Neural crest cell (in vitro differentiated cells): ENCODE data around the gene PEAR1. TPM values are rescaled to one million over a fixed set of nuclear protein-coding genes. Genes with fewer than 3 reads are reported as not detected.
A peak's percentile ranks its signal among the peaks of the same experiment; 100 is the strongest.

Source experiments
- DNase-seq: peaks from one replicate; pipeline ENCODE4 v3.0.0; 2021; ENCODE audit warnings: low read depth, mixed read lengths, low spot score
- H3K27ac Mint-ChIP-seq: one replicate; pipeline ENCODE4 v1.8.0; 2021; ENCODE audit warnings: mild to moderate bottlenecking, mixed read lengths; ENCODE audit not compliant: unreplicated experiment
- H3K27me3 Mint-ChIP-seq: 2 replicates; pipeline ENCODE4 v1.8.0; 2021; ENCODE audit warnings: low read depth, mild to moderate bottlenecking, mixed read lengths
- H3K36me3 Mint-ChIP-seq: 2 replicates; pipeline ENCODE4 v1.8.0; 2021; ENCODE audit warnings: low read depth, mild to moderate bottlenecking, mixed read lengths
- H3K4me1 Mint-ChIP-seq: 2 replicates; pipeline ENCODE4 v1.8.0; 2021; ENCODE audit warnings: mixed read lengths
- H3K4me3 Mint-ChIP-seq: one replicate; pipeline ENCODE4 v1.8.0; 2021; ENCODE audit warnings: mild to moderate bottlenecking, mixed read lengths
- H3K9me3 Mint-ChIP-seq: 2 replicates; pipeline ENCODE4 v1.8.0; 2021; ENCODE audit warnings: mixed read lengths
- CTCF ChIP-seq: fragments of 200-600 bp; sonication (generic); conservative IDR thresholded peaks from 2 replicates; pipeline ENCODE4 v1.5.0; 2021; ENCODE audit warnings: antibody characterized with exemption, mild to moderate bottlenecking
- total RNA-seq: library from RNA; stranded (reverse); gene quantifications from 2 replicates; pipeline ENCODE4 v1.2.1, GENCODE V29; 2021

PEAR1 gene
- total RNA-seq, 1 donor from 2014 or later = 6.8 TPM

GRCh38 chr1:156933136-156933535, 39.6 kb downstream of the PEAR1 start:
- no peak for DNase-seq
- Mint-ChIP-seq H3K36me3 (no peaks in the 10 kb centered on the region), H3K4me1 (peaks cover 9% of the 10 kb centered on the region), H3K27ac (no peak overlapping the region), H3K4me3 (no peak overlapping the region), H3K27me3 (peaks cover 42% of the 10 kb centered on the region), H3K9me3 (no peaks in the 10 kb centered on the region)
- TF ChIP-seq CTCF = no peak

GRCh38 chr1:156935505-156936128, 42.1 kb downstream of the PEAR1 start:
- no peak overlapping the region for H3K4me3 Mint-ChIP-seq
- no peak for TF ChIP-seq CTCF
- no peak overlapping the region for H3K27ac Mint-ChIP-seq
- H3K27me3 Mint-ChIP-seq = peaks cover 17% of the 10 kb centered on the region
- peaks cover 6% of the 10 kb centered on the region for H3K4me1 Mint-ChIP-seq
- no peak for DNase-seq
- H3K36me3 Mint-ChIP-seq = peaks cover 2% of the 10 kb centered on the region
- H3K9me3 Mint-ChIP-seq = no peaks in the 10 kb centered on the region

GRCh38 chr1:156936191-156936590, 42.7 kb downstream of the PEAR1 start:
- H3K27me3 Mint-ChIP-seq = peaks cover 12% of the 10 kb centered on the region

GRCh38 chr1:156936721-156937220, 43.3 kb downstream of the PEAR1 start:
- no peak overlapping the region for H3K27ac Mint-ChIP-seq
- no peak for TF ChIP-seq CTCF
- DNase-seq = no peak
- H3K36me3 Mint-ChIP-seq = peaks cover 2% of the 10 kb centered on the region
- H3K4me3 Mint-ChIP-seq = no peak overlapping the region
- peaks cover 6% of the 10 kb centered on the region for H3K27me3 Mint-ChIP-seq
- no peaks in the 10 kb centered on the region for H3K4me1 Mint-ChIP-seq
- H3K9me3 Mint-ChIP-seq = no peaks in the 10 kb centered on the region

More at GRCh38 chr1:156936191-156936590, 42.7 kb downstream of the PEAR1 start:
- no peak for TF ChIP-seq CTCF
- peaks cover 5% of the 10 kb centered on the region for H3K4me1 Mint-ChIP-seq
- no peak overlapping the region for H3K4me3 Mint-ChIP-seq
- no peak for DNase-seq
- no peaks in the 10 kb centered on the region for H3K9me3 Mint-ChIP-seq
- H3K27ac Mint-ChIP-seq = no peak overlapping the region
- peaks cover 2% of the 10 kb centered on the region for H3K36me3 Mint-ChIP-seq

GRCh38 chr1:156937883-156938282, 44.4 kb downstream of the PEAR1 start:
- peaks cover 3% of the 10 kb centered on the region for H3K27me3 Mint-ChIP-seq
- H3K27ac Mint-ChIP-seq = peak overlapping the region; percentile 59
- peaks cover 7% of the 10 kb centered on the region for H3K36me3 Mint-ChIP-seq

More at GRCh38 chr1:156937883-156938282, 44.4 kb downstream of the PEAR1 start:
- DNase-seq = no peak
- H3K4me1 Mint-ChIP-seq = no peaks in the 10 kb centered on the region
- no peak for TF ChIP-seq CTCF
- no peaks in the 10 kb centered on the region for H3K9me3 Mint-ChIP-seq
- H3K4me3 Mint-ChIP-seq = no peak overlapping the region
